Neural progenitor cell (in vitro differentiated cells): ENCODE data around the gene CENPVL3. TPM values are rescaled to one million over a fixed set of nuclear protein-coding genes. Genes with fewer than 3 reads are reported as not detected.

Source experiments
- DNase-seq: peaks from one replicate; pipeline ENCODE4 v3.0.0-alpha.2; 2016; ENCODE audit warnings: low spot score
- H2AFZ ChIP-seq: fragments of 200-600 bp; sonication (generic); replicated peaks from 2 replicates; pipeline ENCODE4 v1.6.1; 2016; ENCODE audit warnings: antibody characterized with exemption
- H3F3A ChIP-seq: fragments of 200-600 bp; sonication (generic); 2 replicates; pipeline ENCODE4 v1.6.1; 2016; ENCODE audit warnings: antibody characterized with exemption, low read depth
- H3K27ac ChIP-seq: fragments of 200-600 bp; sonication (generic); 2 replicates; pipeline ENCODE4 v1.5.1; 2016; ENCODE audit warnings: mild to moderate bottlenecking
- H3K27me3 ChIP-seq: fragments of 200-600 bp; sonication (generic); 2 replicates; pipeline ENCODE4 v1.6.1; 2016; ENCODE audit warnings: mild to moderate bottlenecking, moderate library complexity
- H3K36me3 ChIP-seq: fragments of 200-600 bp; sonication (generic); 2 replicates; pipeline ENCODE4 v1.5.1; 2016
- H3K4me1 ChIP-seq: fragments of 200-600 bp; sonication (generic); 2 replicates; pipeline ENCODE4 v1.6.1; 2016; ENCODE audit warnings: mixed run types
- H3K4me2 ChIP-seq: fragments of 200-600 bp; sonication (generic); 2 replicates; pipeline ENCODE4 v1.6.1; 2016
- H3K4me3 ChIP-seq: fragments of 200-600 bp; sonication (generic); 2 replicates; pipeline ENCODE4 v1.5.1; 2016
- H3K79me2 ChIP-seq: fragments of 200-600 bp; sonication (generic); 2 replicates; pipeline ENCODE4 v1.6.1; 2016; ENCODE audit warnings: low read depth
- H3K9ac ChIP-seq: fragments of 200-600 bp; sonication (generic); 2 replicates; pipeline ENCODE4 v1.6.1; 2016
- H3K9me3 ChIP-seq: fragments of 200-600 bp; sonication (generic); 2 replicates; pipeline ENCODE4 v1.5.1; 2016; ENCODE audit warnings: low read depth
- H4K20me1 ChIP-seq: fragments of 200-600 bp; sonication (generic); 2 replicates; pipeline ENCODE4 v1.6.1; 2016; ENCODE audit warnings: low read depth
- H3K27ac Mint-ChIP-seq: 3 replicates; pipeline ENCODE4 v1.8.0; 2021; ENCODE audit warnings: mixed read lengths
- H3K27me3 Mint-ChIP-seq: 2 replicates; pipeline ENCODE4 v1.8.0; 2022; ENCODE audit warnings: low read depth, mild to moderate bottlenecking, inconsistent platforms, moderate library complexity, mixed read lengths; ENCODE audit not compliant: insufficient read depth
- H3K36me3 Mint-ChIP-seq: 3 replicates; pipeline ENCODE4 v1.8.0; 2021; ENCODE audit warnings: mixed read lengths
- H3K4me1 Mint-ChIP-seq: 3 replicates; pipeline ENCODE4 v1.8.0; 2021; ENCODE audit warnings: mixed read lengths
- H3K4me3 Mint-ChIP-seq: 3 replicates; pipeline ENCODE4 v1.8.0; 2021; ENCODE audit warnings: mild to moderate bottlenecking, moderate library complexity, mixed read lengths
- H3K9me3 Mint-ChIP-seq: 3 replicates; pipeline ENCODE4 v1.8.0; 2020; ENCODE audit warnings: mixed read lengths
- EZH2 ChIP-seq: fragments of 200-600 bp; sonication (generic); IDR thresholded peaks from 2 replicates; pipeline ENCODE4 v1.6.1; 2017; ENCODE audit warnings: antibody characterized with exemption, mild to moderate bottlenecking, moderate library complexity
- EZH2phosphoT487 ChIP-seq: fragments of 200-600 bp; sonication (generic); IDR thresholded peaks from 2 replicates; pipeline ENCODE4 v1.6.1; 2017; ENCODE audit warnings: antibody characterized with exemption
- total RNA-seq: library from RNA; depleted of rRNA; stranded (reverse); fragments of >200 nt; gene quantifications from 2 replicates; pipeline ENCODE4 v1.2.3, GENCODE V29; 2015; ENCODE audit warnings: low replicate concordance
- TF ChIP-seq, protein P1 (sequence below): fragments of 200-600 bp; sonication (generic); IDR thresholded peaks from 2 replicates; pipeline ENCODE4 v1.5.1; 2017; ENCODE audit warnings: antibody characterized with exemption, mild to moderate bottlenecking

CENPVL3 gene
- total RNA-seq, 1 donor from 2014 or later, result 4.6 TPM

DNA sequence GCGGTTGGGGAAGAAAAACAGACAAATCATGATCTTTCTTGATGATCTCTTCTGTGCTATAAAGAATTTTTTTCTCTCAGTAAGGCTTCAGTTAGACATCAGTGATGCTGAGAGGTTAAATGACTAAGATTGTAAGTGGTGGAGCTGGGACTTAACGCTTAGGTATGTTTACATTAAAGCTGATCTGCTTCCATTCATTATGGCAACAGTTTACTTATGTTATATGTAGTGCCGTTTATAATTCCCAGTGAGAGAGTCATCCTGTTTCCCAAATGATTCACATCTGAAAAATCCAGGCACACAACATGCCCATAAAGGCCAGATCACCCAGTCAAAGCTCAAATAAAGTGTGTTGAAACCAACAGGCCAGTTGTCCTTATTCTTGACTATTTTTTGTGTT, 50.1 kb downstream of the CENPVL3 start:
- no peak for DNase-seq
- Histone ChIP-seq H2AFZ (no peak overlapping the region), H3K79me2 (no peaks in the 10 kb centered on the region), H3F3A (no peaks in the 10 kb centered on the region), H3K4me1 (no peaks in the 10 kb centered on the region), H3K9ac (no peak overlapping the region), H3K27me3 (no peaks in the 10 kb centered on the region), H3K4me2 (no peak overlapping the region), H4K20me1 (no peaks in the 10 kb centered on the region), H3K36me3 (no peaks in the 10 kb centered on the region), H3K9me3 (peaks cover 7% of the 10 kb centered on the region), H3K27ac (no peak overlapping the region), H3K4me3 (no peak overlapping the region)
- no peaks in the 10 kb centered on the region for H3K27me3 Mint-ChIP-seq
- no peaks in the 10 kb centered on the region for H3K4me1 Mint-ChIP-seq
- TF ChIP-seq EZH2 (no peak), EZH2phosphoT487 (no peak)
- TF ChIP-seq, protein P1, sequence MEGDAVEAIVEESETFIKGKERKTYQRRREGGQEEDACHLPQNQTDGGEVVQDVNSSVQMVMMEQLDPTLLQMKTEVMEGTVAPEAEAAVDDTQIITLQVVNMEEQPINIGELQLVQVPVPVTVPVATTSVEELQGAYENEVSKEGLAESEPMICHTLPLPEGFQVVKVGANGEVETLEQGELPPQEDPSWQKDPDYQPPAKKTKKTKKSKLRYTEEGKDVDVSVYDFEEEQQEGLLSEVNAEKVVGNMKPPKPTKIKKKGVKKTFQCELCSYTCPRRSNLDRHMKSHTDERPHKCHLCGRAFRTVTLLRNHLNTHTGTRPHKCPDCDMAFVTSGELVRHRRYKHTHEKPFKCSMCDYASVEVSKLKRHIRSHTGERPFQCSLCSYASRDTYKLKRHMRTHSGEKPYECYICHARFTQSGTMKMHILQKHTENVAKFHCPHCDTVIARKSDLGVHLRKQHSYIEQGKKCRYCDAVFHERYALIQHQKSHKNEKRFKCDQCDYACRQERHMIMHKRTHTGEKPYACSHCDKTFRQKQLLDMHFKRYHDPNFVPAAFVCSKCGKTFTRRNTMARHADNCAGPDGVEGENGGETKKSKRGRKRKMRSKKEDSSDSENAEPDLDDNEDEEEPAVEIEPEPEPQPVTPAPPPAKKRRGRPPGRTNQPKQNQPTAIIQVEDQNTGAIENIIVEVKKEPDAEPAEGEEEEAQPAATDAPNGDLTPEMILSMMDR, result no peak
- H3K9me3 Mint-ChIP-seq, result no peaks in the 10 kb centered on the region
- H3K36me3 Mint-ChIP-seq, result no peaks in the 10 kb centered on the region
- no peak overlapping the region for H3K27ac Mint-ChIP-seq
- no peak overlapping the region for H3K4me3 Mint-ChIP-seq

Other genes starting within 250 kb of the CENPVL3 start
- 35.7 and 58.4 TPM in 2 replicates for gene NUDT11, start 122.3 kb downstream of the CENPVL3 start, total RNA-seq
- gene CENPVL2, start 63.9 kb upstream of the CENPVL3 start, total RNA-seq, result 0.56 and 2.0 TPM in 2 replicates
- 0.56 and 2.0 TPM in 2 replicates for gene CENPVL1, start 91.6 kb upstream of the CENPVL3 start, total RNA-seq
- gene GSPT2, start 124.5 kb upstream of the CENPVL3 start, total RNA-seq, result 22.7 and 28.4 TPM in 2 replicates